Loucy (cell line): ENCODE measurements around the gene SFTPA2.
"Not testable (repeated sequence)": the region's sequence is repeated elsewhere in the genome, so short reads cannot be mapped to it uniquely, and the experiment has no call there.

Source experiments
- H2AFZ ChIP-seq: fragments of 200-600 bp; sonication (generic); 2 replicates; pipeline ENCODE4 v1.6.0; 2016; ENCODE audit warnings: antibody characterized with exemption, mild to moderate bottlenecking, low read length, moderate library complexity
- H3F3A ChIP-seq: fragments of 200-600 bp; 2 replicates; pipeline ENCODE4 v1.6.0; 2016; ENCODE audit warnings: antibody characterized with exemption, low read depth, mild to moderate bottlenecking
- H3K27me3 ChIP-seq: fragments of 200-600 bp; sonication (generic); 2 replicates; pipeline ENCODE4 v1.6.1; 2014; ENCODE audit warnings: low read length, mild to moderate bottlenecking; ENCODE audit not compliant: insufficient read depth, poor library complexity, severe bottlenecking
- H3K36me3 ChIP-seq: fragments of 200-600 bp; sonication (generic); 2 replicates; pipeline ENCODE4 v1.6.1; 2016; ENCODE audit warnings: low read length; ENCODE audit not compliant: insufficient read depth
- H3K4me1 ChIP-seq: fragments of 200-600 bp; sonication (generic); 2 replicates; pipeline ENCODE4 v1.5.1; 2014; ENCODE audit warnings: low read length, mild to moderate bottlenecking; ENCODE audit not compliant: insufficient read depth, poor library complexity, severe bottlenecking
- H3K4me2 ChIP-seq: fragments of 200-600 bp; sonication (generic); 2 replicates; pipeline ENCODE4 v1.6.0; 2014; ENCODE audit warnings: antibody characterized with exemption, low read length, low read depth, mild to moderate bottlenecking; ENCODE audit not compliant: poor library complexity, severe bottlenecking
- H3K4me3 ChIP-seq: fragments of 200-600 bp; sonication (generic); 2 replicates; pipeline ENCODE4 v1.5.1; 2014; ENCODE audit warnings: low read length, mild to moderate bottlenecking, mixed read lengths; ENCODE audit not compliant: poor library complexity, severe bottlenecking
- H3K79me2 ChIP-seq: fragments of 200-600 bp; sonication (generic); 2 replicates; pipeline ENCODE4 v1.6.1; 2014; ENCODE audit warnings: low read length; ENCODE audit not compliant: insufficient read depth
- H3K9ac ChIP-seq: fragments of 200-600 bp; sonication (generic); 2 replicates; pipeline ENCODE4 v1.6.0; 2014; ENCODE audit warnings: mild to moderate bottlenecking, low read depth, low read length, moderate library complexity; ENCODE audit not compliant: poor library complexity, severe bottlenecking
- H3K9me2 ChIP-seq: fragments of 200-600 bp; sonication (generic); replicated peaks from 2 replicates; pipeline ENCODE4 v1.6.1; 2016; ENCODE audit warnings: low read depth, low read length, mixed read lengths
- H3K9me3 ChIP-seq: fragments of 200-600 bp; sonication (generic); 2 replicates; pipeline ENCODE4 v1.6.1; 2014; ENCODE audit warnings: mild to moderate bottlenecking, antibody characterized with exemption, low read length, low read depth; ENCODE audit not compliant: insufficient read depth
- H4K20me1 ChIP-seq: fragments of 200-600 bp; sonication (generic); 2 replicates; pipeline ENCODE4 v1.6.0; 2014; ENCODE audit warnings: antibody characterized with exemption, low read length, mild to moderate bottlenecking; ENCODE audit not compliant: insufficient read depth, poor library complexity, severe bottlenecking
- CTCF ChIP-seq: fragments of 200-600 bp; sonication (generic); conservative IDR thresholded peaks from 2 replicates; pipeline ENCODE4 v1.5.1; 2014; ENCODE audit warnings: mild to moderate bottlenecking, antibody characterized with exemption, low read length
- EZH2phosphoT487 ChIP-seq: fragments of 200-600 bp; IDR thresholded peaks from 2 replicates; pipeline ENCODE4 v1.6.1; 2018; ENCODE audit warnings: antibody characterized with exemption, mild to moderate bottlenecking, moderate library complexity, borderline replicate concordance

Gene SFTPA2

DNA sequence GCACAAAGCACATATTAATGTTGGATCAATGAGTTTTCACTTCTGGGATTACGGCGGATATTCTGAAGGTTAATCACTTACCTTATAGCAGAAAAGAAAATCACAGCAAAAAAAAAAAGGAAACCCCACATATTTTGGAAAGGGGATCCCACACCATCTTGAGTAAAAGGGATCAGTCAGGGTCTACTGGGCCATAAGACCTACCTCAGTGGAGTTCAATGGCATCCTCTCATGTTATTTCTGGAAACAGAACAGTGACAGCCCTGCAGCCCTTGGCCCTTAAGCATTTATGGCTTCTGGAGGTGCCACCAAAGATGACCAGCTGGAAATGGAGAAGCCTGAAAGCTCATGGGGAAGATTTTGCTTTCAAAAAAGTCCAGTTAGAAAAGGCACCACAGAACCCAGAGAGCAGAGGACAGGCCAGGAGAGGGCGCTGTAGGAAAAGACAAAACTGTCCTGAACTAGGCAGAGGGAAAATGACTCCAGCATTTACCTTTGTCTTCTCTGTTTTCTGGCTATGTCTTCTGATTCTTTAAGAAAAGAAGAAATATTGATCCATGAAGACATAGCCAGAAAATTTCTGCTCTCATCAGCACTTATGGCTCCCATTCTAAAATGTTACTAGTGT is 50.8 kb downstream of the SFTPA2 start:
- H3K4me1 ChIP-seq, H3K9me3 ChIP-seq, H3K4me2 ChIP-seq, H2AFZ ChIP-seq, H3K4me3 ChIP-seq, H3K79me2 ChIP-seq, H3K9me2 ChIP-seq, H3F3A ChIP-seq, H3K27me3 ChIP-seq, H3K9ac ChIP-seq, H3K36me3 ChIP-seq, H4K20me1 ChIP-seq: not testable (repeated sequence)

DNA sequence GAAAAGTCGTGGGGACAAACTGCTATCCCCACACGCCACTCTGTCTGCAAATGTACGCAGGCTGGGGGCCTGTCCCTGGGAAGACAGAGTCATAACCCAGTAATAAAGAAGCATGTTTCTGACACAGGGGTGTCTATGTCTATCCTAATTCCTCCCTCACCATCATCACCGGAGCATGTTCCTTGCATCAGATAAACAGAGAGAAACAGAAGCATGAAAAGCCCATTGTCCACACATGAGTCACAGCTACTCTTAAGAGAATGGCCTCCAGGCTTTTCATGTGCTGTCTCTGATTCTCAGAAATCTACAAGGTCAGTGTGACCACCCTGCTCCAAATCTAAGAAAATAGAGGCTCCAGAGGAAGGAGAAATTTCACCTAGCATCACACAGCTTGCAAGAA is 52.0 kb downstream of the SFTPA2 start:
- H3K4me1 ChIP-seq, H3K27me3 ChIP-seq, H3K4me2 ChIP-seq, H3K9ac ChIP-seq, H4K20me1 ChIP-seq, H3K36me3 ChIP-seq, H3K9me2 ChIP-seq, H3K4me3 ChIP-seq, H3K79me2 ChIP-seq, H2AFZ ChIP-seq, H3F3A ChIP-seq, H3K9me3 ChIP-seq: not testable (repeated sequence)

GRCh38 chr10:79507440-79508167 is 52.6 kb downstream of the SFTPA2 start:
- Histone ChIP-seq H3K36me3 (no peaks in the 10 kb centered on the region), H4K20me1 (no peaks in the 10 kb centered on the region), H2AFZ (no peak overlapping the region), H3K4me2 (no peak overlapping the region), H3K4me3 (no peak overlapping the region), H3K27me3 (no peaks in the 10 kb centered on the region), H3K9ac (no peak overlapping the region), H3F3A (no peaks in the 10 kb centered on the region), H3K9me3 (no peaks in the 10 kb centered on the region), H3K4me1 (peaks cover 7% of the 10 kb centered on the region), H3K79me2 (no peaks in the 10 kb centered on the region), H3K9me2 (no peaks in the 10 kb centered on the region)
- TF ChIP-seq EZH2phosphoT487 (no peak), CTCF (no peak)
